AG20443 (cell line): ENCODE measurements around the gene GOSR1.
"Not testable (repeated sequence)": the region's sequence is repeated elsewhere in the genome, so short reads cannot be mapped to it uniquely, and the experiment has no call there.

Source experiments
- DNase-seq: peaks from one replicate; pipeline ENCODE4 v3.0.0; 2012; ENCODE audit warnings: low spot score, mixed read lengths

Gene GOSR1

GRCh38 chr17:30547778-30548573, 70.8 kb downstream of the GOSR1 start:
- no peak for DNase-seq

GRCh38 chr17:30549181-30549580, 72.0 kb downstream of the GOSR1 start:
- not testable (repeated sequence) for DNase-seq

- DNase-seq, result no peak
These were observed 72.8 kb downstream of the GOSR1 start for GRCh38 chr17:30549864-30550511.

- peak; percentile 69 for DNase-seq
These were observed 73.5 kb downstream of the GOSR1 start for GRCh38 chr17:30550512-30551273.

DNA sequence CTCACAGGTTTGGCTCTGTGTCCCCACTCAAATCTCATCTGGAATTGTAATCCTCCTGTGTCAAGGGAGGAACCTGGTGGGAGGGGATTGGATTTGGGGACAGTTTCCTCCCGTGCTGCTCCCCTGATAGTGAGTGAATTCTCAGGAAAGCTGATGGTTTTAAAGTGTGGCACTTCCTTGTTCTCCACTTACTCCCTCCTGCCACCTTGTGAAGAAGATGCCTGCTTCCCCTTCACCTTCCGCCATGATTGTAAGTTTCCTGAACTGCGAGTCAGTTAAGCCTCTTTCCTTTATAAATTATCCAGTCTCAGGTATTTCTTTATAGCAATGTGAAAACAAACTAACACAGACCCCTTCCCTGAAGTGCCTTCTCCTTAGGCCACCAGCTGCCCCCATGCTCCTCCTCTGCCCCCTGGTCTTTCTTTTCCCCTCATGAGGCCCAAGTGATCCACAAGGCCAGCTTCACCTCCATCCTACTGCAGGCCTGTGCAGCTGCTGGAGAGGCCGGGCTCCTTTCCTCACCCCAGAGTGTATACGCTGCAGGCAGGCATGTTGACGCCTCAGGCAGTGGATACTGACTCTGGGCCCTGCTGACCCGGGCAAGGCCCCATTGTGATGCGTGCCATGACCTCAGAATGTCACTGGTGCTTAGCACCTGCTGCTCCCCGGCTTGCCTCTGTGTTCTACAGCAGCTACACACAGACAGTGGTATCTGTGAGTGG, 74.2 kb downstream of the GOSR1 start:
- DNase-seq, result not testable (repeated sequence)

DNA sequence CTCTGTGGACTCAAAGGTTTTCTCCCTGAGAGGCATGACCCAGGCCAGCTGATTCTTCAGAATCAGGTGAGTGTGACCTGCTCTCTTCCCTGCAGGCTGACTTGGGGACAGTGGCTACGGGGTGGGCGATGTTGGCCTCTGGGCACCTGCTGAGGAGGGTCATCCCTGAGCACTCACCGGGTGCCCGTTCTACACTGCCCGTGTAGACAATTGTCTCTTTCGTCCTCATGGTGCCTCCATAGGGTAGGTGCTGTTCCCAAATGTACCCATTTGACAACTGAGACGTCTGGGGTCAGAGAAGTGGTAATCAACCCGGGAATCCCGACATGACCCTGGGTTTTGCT, 74.8 kb downstream of the GOSR1 start:
- no peak for DNase-seq

DNA sequence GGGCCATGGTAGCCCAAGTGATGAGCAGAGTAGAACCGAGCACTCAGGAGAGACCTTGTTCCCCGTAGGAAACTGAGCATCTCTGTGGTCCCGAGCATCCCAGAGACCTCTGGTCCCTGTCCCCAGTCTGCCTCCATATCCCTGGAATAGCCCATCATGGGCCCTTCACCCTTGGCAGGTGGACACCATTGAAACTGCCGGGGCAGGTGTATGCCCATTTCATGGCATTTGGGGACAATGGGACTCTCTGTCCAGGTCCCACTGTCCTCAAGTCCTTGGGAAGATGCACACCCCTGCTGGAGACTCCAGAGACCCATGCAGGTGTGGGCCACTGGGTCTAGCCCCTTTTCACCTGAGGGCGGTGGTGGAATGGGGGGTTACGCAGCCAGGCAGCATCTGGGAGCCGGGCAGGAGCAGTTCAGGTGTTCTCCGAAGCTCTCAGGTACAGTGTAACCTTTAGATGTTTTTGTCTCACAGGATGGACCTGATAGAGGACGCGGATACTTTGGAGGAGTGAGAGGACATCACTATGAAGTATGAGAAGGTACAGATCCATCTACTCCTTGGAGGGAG, 75.9 kb downstream of the GOSR1 start:
- no peak for DNase-seq

DNA sequence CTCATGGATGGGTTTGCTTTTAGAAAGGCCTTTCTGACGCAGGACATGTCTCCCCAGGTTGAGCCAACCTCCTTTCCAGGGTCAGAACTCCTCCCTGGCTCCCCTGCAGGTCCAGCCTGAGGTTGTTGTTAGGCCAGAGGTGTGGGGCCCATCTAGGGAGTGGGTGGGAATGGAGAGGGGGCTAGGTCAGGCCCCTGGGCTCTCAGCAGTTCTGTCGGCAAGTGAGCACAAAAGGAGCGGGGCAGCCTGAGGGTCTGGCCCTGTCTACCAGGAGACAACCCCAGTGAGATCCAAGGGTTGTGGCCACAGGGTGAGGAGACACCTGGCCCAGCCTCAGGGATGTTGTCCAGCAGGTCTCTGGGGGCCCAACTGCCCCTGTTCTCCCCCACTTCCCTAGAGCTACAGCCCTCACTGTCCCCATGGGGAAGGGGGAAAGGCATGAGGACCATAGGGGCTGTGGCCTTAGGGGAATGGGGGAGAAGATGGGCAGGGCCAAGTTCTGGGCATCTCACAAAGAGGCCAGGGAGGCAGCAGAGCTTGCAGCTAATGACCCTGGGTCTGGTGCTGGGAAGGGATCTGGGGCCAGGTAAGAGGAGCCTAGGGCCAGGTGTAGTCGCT, 76.7 kb downstream of the GOSR1 start:
- not testable (repeated sequence) for DNase-seq

GRCh38 chr17:30554839-30555751, 77.9 kb downstream of the GOSR1 start:
- DNase-seq, result peak; percentile 36

DNA sequence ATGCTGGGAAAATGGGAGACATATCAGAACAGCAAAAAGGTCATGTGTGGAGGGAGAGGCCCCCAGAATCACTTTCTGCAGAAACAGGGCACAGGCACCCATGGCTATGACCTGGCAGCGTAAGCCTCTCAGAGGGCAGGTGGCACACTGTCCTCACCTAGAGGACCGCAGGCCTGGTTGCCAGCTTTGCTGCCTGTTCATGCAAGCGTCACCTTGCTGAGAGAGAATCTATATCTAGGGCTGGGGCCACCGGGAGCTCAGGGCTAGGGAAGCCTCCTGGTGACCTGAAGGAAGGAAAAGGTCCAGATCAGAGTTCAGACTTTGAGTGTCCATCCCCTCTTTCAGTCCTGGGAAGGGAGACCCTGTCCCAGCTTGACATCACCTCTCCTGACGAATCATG, 78.7 kb downstream of the GOSR1 start:
- DNase-seq, result no peak

DNA sequence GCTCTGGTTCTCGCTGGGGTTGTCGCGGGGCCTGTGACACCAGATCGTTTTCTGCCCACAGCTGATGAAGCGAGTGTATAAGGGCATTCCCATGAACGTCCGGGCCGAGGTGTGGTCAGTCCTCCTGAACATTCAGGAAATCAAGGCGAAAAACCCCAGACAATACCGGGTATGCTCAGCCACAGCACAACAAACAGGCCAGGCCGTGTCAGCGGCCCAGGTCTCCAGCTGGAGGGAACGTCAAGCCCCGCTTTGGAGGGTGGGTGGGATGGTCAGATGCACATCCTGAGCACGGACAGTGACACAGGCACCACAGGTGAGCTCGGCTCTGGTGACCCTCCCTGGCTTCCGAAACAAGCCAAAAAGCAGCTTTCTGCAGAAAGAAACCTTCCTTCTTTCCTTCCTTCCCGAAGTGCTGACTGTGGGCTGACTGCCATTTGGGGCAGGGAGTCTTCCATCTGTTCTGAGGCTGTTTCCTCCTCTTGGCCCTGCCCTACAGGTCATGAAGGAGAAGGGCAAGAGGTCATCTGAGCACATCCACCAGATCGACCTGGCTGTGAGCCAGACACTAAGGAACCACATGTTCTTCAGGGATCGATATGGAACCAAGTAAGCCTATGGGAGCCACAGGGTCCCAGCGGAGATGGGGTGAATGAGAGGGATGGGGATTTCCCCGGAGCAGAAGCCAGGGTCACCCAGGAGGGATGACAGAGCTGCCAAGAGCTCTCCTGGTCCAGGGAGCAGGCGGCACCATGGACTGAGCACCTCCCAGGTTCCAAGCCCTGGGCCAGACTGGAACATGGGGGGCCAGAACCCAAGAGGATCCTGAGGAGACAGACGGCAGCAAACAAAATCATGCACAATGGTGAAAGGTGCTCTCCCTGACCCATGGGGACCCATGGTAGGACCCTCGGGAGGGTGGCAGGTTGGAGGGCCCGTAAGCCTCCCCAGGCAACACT, 79.4 kb downstream of the GOSR1 start:
- DNase-seq, result no peak

DNA sequence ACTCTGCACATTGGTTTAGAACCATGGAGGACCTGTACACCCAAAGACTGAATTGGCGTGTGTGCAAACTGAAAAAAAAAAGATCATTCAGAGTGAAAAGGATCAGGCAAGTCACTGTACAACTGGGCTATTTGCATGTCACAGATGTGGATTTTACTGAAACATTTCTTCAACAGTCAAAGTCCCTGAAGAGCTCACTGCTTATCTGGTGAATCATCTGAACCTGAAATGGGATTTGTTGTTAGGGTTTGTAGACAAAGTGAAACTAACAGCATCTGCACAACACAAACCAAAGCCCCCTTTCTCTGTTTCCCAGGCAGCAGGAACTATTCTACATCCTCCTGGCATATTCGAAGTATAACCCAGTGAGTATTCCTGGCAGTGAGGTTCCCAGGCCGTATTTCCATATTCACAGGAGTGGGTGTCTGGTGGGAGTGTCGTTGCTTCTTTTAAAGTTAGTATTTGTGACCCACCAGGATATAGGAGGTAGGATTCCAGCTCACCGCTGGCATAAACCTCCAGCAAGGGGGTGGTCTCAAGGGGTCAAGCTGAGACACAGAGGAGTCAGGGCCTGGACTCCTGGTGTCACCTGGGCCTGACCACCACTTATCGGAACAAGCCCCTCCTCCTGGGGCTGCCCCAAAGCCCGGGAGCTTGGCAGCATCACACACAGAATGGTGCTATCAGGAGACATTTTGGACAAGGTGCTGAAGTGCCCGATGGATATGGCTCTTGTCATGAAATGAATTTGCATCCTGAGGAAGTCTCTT, 80.9 kb downstream of the GOSR1 start:
- DNase-seq, result no peak

- no peak for DNase-seq
These were observed 81.7 kb downstream of the GOSR1 start for GRCh38 chr17:30558686-30559545.

GRCh38 chr17:30559656-30560055, 82.4 kb downstream of the GOSR1 start:
- no peak for DNase-seq

GRCh38 chr17:30560117-30561026, 83.2 kb downstream of the GOSR1 start:
- not testable (repeated sequence) for DNase-seq

- not testable (repeated sequence) for DNase-seq
These were observed 84.6 kb downstream of the GOSR1 start for GRCh38 chr17:30561766-30562165.
